GM12801 (cell line): ENCODE results near the gene SEMA7A.

Experiments used
- TF ChIP-seq, protein P1 (sequence below): IDR thresholded peaks from one replicate; pipeline ENCODE4 v1.5.1; 2011; ENCODE audit warnings: control low read depth; ENCODE audit not compliant: insufficient read length; ENCODE audit errors: extremely low read depth

Gene SEMA7A

DNA sequence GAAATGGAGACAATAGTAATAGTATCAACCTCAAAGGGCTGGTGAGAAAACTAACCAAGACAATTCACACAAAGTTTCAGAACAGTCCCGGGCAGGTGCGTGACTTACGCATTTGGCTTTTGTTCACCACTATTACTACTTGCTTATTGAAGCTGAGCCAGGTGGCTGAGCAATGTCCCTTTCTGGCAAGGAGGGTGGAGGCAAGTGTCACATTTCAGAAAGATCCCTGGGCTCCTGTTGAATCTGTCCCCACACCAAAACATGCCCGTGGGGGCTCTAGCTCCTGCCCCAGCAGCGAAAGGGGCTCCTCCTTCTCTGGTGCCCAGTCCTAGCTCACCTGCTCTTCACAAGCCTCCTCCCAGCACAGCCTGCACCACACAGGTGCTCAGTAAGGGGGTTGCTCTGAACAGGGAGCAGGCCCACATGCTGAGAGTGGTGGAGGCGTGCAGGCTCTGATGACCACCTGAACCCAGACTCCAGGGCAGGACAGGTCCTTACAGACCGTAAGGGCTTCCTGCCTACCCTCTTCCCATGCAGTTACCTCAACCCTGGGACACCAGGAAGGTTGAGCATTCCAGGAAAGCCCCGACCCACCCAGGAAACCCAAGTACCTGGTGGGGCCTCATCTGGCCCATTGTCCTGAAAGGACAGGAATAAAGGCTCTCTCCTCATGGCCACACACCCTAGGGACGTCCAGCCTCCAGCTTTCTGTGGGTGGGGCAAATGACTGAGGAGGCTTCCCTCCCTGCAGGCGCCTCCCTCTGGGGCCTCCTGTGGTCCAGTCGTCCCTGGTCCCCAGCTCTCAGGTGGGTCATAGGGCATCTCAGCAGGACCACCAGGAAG lies 32.6 kb downstream of the SEMA7A start:
- TF ChIP-seq, protein P1, sequence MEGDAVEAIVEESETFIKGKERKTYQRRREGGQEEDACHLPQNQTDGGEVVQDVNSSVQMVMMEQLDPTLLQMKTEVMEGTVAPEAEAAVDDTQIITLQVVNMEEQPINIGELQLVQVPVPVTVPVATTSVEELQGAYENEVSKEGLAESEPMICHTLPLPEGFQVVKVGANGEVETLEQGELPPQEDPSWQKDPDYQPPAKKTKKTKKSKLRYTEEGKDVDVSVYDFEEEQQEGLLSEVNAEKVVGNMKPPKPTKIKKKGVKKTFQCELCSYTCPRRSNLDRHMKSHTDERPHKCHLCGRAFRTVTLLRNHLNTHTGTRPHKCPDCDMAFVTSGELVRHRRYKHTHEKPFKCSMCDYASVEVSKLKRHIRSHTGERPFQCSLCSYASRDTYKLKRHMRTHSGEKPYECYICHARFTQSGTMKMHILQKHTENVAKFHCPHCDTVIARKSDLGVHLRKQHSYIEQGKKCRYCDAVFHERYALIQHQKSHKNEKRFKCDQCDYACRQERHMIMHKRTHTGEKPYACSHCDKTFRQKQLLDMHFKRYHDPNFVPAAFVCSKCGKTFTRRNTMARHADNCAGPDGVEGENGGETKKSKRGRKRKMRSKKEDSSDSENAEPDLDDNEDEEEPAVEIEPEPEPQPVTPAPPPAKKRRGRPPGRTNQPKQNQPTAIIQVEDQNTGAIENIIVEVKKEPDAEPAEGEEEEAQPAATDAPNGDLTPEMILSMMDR = no peak

DNA sequence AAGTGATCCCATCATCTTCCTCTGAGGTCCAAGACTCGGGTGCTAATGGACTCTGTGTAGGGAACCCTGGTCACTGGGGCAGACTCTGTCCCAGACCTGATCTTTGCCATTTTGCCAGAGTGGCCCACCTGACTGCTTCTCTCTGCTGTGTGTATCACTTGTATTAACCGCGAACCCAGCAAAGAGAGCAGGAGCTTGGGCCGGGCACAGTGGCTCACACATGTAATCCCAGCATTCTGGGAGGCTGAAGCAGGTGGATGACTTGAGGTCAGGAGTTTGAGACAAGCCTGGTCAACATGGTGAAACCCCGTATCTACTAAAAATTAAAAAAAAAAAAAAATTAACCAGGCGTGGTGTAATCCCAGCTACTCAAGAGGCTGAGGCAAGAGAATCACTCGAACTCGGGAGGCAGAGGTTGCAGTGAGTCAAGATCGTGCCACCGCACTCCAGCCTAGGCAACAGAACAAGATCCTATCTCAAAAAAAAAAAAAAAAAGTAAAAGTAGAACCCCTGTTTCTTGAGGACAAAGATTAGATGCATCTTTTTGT lies 33.4 kb downstream of the SEMA7A start:
- TF ChIP-seq, protein P1 = no peak

DNA sequence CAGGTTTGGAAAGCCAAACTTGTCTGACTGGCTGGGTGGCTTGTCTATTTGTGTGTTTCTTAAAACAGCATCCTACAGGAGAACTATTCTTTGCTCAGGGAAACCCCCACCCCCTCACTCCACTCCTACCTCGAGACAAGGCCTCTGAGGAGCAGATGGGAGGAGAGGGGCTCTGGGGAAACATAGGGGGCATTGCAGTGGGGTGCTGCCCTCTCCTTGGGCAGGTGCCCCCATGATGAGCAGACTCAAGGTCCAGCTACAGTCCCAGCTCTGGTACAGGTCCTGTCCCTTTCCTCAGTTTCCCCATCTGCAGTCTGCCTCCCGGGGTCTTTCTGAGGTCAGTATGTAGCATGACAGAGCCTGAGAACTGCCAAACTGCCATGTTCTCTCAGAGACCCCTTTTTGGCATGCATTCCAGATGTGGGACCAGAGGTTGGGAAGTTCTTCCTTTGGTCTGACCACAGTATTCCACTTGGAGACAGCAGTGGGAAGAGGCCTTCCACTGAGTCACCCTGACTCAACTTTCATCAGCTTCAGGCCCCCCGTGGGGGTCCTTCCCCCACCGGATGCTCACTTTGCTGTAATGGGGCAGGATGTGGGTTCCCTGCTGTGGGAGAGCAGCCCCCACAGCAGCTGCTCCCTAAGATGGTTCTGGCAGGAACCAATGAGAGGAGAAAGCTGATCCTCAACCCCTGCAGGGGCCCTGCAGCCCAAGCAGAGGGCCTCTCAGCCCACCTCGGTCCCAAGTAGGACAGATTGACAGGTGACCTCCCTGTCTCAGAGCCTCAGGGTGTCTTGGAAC lies 34.0 kb downstream of the SEMA7A start:
- TF ChIP-seq, protein P1 = no peak

DNA sequence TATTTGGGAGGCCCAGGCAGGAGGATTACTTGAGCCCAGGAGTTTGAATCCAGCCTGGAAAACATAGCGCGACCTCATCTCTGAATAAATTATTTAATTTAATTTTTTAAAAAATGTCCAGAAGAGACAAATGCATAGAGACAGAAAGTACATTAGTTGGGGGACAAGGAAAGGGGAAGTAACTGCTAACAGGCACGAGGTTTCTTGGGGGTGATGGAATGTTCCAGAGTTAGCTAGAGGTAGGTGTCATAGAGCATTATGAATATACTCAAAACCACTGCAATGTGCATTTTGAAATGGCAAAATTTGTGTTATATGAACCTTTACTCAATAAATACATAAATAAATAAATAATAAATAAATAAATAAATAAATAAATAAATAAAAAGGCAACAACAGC lies 34.7 kb downstream of the SEMA7A start:
- TF ChIP-seq, protein P1 = no peak

DNA sequence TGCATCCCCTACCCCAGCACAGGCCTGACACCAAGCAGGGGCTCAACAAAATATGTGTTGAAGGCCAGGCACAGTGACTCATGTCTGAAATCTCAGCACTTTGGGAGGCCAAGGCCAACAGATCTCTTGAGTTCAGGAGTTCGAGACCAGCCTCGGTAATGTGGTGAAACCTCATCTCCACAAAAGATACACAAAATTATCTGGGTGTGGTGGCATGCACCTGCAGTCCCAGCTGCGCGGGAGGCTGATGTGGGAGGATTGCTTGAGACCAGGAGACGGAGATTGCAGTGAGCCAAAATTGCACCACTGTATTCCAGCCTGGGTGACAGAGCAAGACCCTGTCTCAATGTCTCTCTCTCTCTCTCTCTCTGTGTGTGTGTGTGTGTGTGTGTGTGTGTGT lies 35.6 kb downstream of the SEMA7A start:
- TF ChIP-seq, protein P1 = no peak

DNA sequence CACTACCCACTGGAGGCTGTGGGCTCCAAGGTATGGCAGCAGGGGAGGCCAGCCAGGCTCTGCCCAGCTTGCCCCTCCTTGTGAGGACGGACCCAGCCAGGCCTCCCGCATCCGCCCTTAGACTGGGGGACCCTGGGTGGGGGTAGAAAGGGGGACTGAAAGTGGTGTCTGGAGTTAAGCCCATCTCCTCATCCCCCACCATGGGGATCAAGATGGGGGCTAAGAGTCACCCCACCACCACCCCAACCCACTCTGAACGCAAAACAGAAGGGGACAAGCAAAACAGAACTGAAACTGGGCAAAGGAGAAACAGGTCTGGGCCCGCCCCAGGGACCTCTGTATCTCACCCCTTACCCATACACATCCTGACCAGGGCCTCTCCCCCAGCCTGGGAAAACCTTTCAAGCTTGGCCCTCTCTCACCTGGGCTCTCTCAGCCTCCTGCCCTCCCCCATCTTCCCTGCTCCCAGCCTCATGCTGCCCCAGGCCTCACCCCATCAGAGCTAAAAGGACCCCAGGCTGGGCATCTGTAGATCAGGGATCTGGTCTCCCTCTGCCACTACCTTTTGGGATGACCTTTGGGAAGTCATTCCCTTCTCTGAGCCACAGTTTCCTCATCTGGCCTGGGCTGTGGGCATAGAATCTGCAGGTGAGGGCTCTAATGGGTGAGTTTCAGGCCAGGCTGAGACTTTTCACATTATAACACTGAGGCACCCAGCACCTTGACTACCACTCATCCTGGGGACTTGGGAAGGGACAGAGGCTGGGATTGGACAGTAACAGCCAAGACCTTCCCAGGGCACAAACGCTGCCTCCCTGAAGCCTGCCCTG lies 36.3 kb downstream of the SEMA7A start:
- TF ChIP-seq, protein P1 = no peak
